Endothelial cell of umbilical vein (primary cell): ENCODE data around the gene GNAI1. TPM values are rescaled to one million over a fixed set of nuclear protein-coding genes. Genes with fewer than 3 reads are reported as not detected.

Experiments used
- BruUV-seq: library from RNA; stranded (reverse); fragments of 400-500 nt; replicated peaks from 2 replicates; lab custom pipeline; 2021; lab: Mats Ljungman, UMichigan
- CTCF ChIA-PET: fragments of 300-600, 350-600 bp; sonication (Branson Sonifier 250); formaldehyde crosslinking; loops from one replicate; lab custom pipeline; 2021; ENCODE audit warnings: antibody characterized with exemption, inconsistent platforms; lab: Charles Lee
- POLR2A ChIA-PET: fragments of 300-600, 350-600 bp; sonication (Branson Sonifier 250); formaldehyde crosslinking; loops from one replicate; lab custom pipeline; 2021; ENCODE audit warnings: antibody characterized with exemption, inconsistent platforms; lab: Charles Lee
- DNase-seq: peaks from one replicate; pipeline ENCODE4 v3.0.0-alpha.2; 2011; ENCODE audit warnings: low read depth, low spot score
- FAIRE-seq: peaks from 2 replicates; lab custom pipeline; 2011; peaks lifted over from hg19 to GRCh38; lab: Jason Lieb, UNC
- H2AFZ ChIP-seq: 2 replicates; pipeline ENCODE4 v1.6.0; 2012; ENCODE audit warnings: low read depth, low read length, control low read depth, inconsistent platforms
- H3K27ac ChIP-seq: 2 replicates; pipeline ENCODE4 v1.5.1; 2011; ENCODE audit warnings: low read depth, mild to moderate bottlenecking, control low read depth, low read length, moderate library complexity; ENCODE audit not compliant: insufficient read depth
- H3K27me3 ChIP-seq, 2 experiments: 2 replicates each; pipeline versions ENCODE4 v1.6.0 to v1.6.1; 2011; ENCODE audit warnings: low read length in 2 of 2, mixed read lengths in 1 of 2; ENCODE audit not compliant: control insufficient read depth in 2 of 2, insufficient read depth in 2 of 2
- H3K36me3 ChIP-seq, 2 experiments: 2 replicates in 1 of 2; 3 replicates in 1 of 2; pipeline ENCODE4 v1.5.1; 2011; ENCODE audit warnings: low read length in 2 of 2, mild to moderate bottlenecking in 1 of 2, moderate library complexity in 1 of 2; ENCODE audit not compliant: control insufficient read depth in 2 of 2, insufficient read depth in 2 of 2; ENCODE audit errors: extremely low read depth in 1 of 2
- H3K4me1 ChIP-seq: 3 replicates; pipeline ENCODE4 v1.5.1; 2011; ENCODE audit warnings: mild to moderate bottlenecking, low read length; ENCODE audit not compliant: control insufficient read depth, insufficient read depth; ENCODE audit errors: extremely low read depth
- H3K4me2 ChIP-seq: 2 replicates; pipeline ENCODE4 v1.6.1; 2011; ENCODE audit warnings: low read length, control low read depth, mixed read lengths; ENCODE audit not compliant: insufficient read depth
- H3K4me3 ChIP-seq, 3 experiments: fragments of 200-600 bp in 1 of 3; sonication (generic), shearing (Covaris generic) in 1 of 3; replicated peaks in 1 of 3; 2 replicates each; pipeline ENCODE4 v1.5.1; 2011 to 2016; ENCODE audit warnings: control low read depth in 3 of 3, low read length in 3 of 3, mild to moderate bottlenecking in 2 of 3, inconsistent platforms in 1 of 3, low read depth in 1 of 3, moderate library complexity in 1 of 3; ENCODE audit not compliant: insufficient read depth in 1 of 3
- H3K79me2 ChIP-seq: 2 replicates; pipeline ENCODE4 v1.6.0; 2012; ENCODE audit warnings: low read length, inconsistent platforms; ENCODE audit not compliant: control insufficient read depth, insufficient read depth
- H3K9ac ChIP-seq: replicated peaks from 2 replicates; pipeline ENCODE3; 2011; ENCODE audit warnings: low read length, control low read depth; ENCODE audit not compliant: insufficient read depth; ENCODE audit errors: extremely low read depth
- H3K9me1 ChIP-seq: replicated peaks from 3 replicates; pipeline ENCODE4 v1.6.0; 2011; ENCODE audit warnings: mild to moderate bottlenecking, low read length; ENCODE audit not compliant: control insufficient read depth, insufficient read depth; ENCODE audit errors: extremely low read depth
- H3K9me3 ChIP-seq: replicated peaks from 2 replicates; pipeline ENCODE4 v1.5.1; 2012; ENCODE audit warnings: low read length, inconsistent platforms; ENCODE audit not compliant: control insufficient read depth, insufficient read depth
- H4K20me1 ChIP-seq: replicated peaks from 2 replicates; pipeline ENCODE3; 2011; ENCODE audit warnings: mild to moderate bottlenecking, low read length; ENCODE audit not compliant: control insufficient read depth, insufficient read depth; ENCODE audit errors: extremely low read depth
- CTCF ChIP-seq, 2 donors: IDR thresholded peaks; 1 replicate in 1 of 2; 2 replicates in 1 of 2; pipeline ENCODE4 v1.5.1; 2011; ENCODE audit warnings: low read length in 2 of 2, mild to moderate bottlenecking in 2 of 2, moderate library complexity in 2 of 2, control low read depth in 1 of 2, inconsistent platforms in 1 of 2, low read depth in 1 of 2; ENCODE audit not compliant: insufficient read depth in 1 of 2; ENCODE audit errors: extremely low read depth in 1 of 2
- EZH2 ChIP-seq: IDR thresholded peaks from 2 replicates; pipeline ENCODE4 v1.6.1; 2012; ENCODE audit warnings: borderline replicate concordance, low read depth, mild to moderate bottlenecking, moderate library complexity, low read length, inconsistent platforms; ENCODE audit not compliant: severe bottlenecking
- FOS ChIP-seq: IDR thresholded peaks from 2 replicates; pipeline ENCODE4 v1.6.1; 2011; ENCODE audit warnings: mild to moderate bottlenecking, low read length, moderate library complexity, borderline replicate concordance; ENCODE audit not compliant: insufficient read depth
- GATA2 ChIP-seq: IDR thresholded peaks from 2 replicates; pipeline ENCODE4 v1.7.0; 2011; ENCODE audit warnings: low read depth, mild to moderate bottlenecking, moderate library complexity, mixed read lengths, low read length; ENCODE audit not compliant: insufficient read length, insufficient read depth
- JUN ChIP-seq: IDR thresholded peaks from 2 replicates; pipeline ENCODE4 v1.6.1; 2011; ENCODE audit warnings: borderline replicate concordance, low read depth; ENCODE audit not compliant: insufficient read length, insufficient read depth
- MAX ChIP-seq: IDR thresholded peaks from 2 replicates; pipeline ENCODE4 v1.6.1; 2011; ENCODE audit not compliant: insufficient read depth, insufficient read length
- MYC ChIP-seq: IDR thresholded peaks from one replicate; pipeline ENCODE4 v1.6.1; 2011; ENCODE audit warnings: mild to moderate bottlenecking, low read depth, low read length
- POLR2A ChIP-seq: IDR thresholded peaks from 2 replicates; pipeline ENCODE4 v1.6.1; 2012; ENCODE audit warnings: low read depth, mild to moderate bottlenecking, control low read depth, low read length
- POLR2AphosphoS5 ChIP-seq: IDR thresholded peaks from 2 replicates; pipeline ENCODE4 v1.6.1; 2012; ENCODE audit warnings: low read depth, mild to moderate bottlenecking, control low read depth, low read length, moderate library complexity; ENCODE audit not compliant: insufficient read depth
- dilution Hi-C: fragments of 300-500 bp; cut with MboI; formaldehyde crosslinking; loops from one replicate; pipeline ENCODE4 v1.15.0; 2019; ENCODE audit warnings: low sequenced_read_pairs; ENCODE audit not compliant: extremely low pct_ligation_motif_present
- intact Hi-C: fragments of 100-400 bp; cut with micrococcal nuclease; formaldehyde crosslinking; loops from one replicate; pipeline ENCODE4 v1.10.0; 2022
- polyA plus RNA-seq, 4 experiments: library from polyadenylated mRNA; depleted of rRNA in 3 of 4; stranded (reverse) in 3 of 4; unstranded in 1 of 4; fragments of >200 nt; gene quantifications; 2 replicates each; pipeline versions ENCODE4 v1.2.1 to v1.2.3, GENCODE V29; 2011 to 2012; ENCODE audit warnings: missing spikeins in 1 of 4
- total RNA-seq: library from RNA; stranded (reverse); gene quantifications from 2 replicates; pipeline ENCODE4 v1.2.3, GENCODE V29; 2021

Gene GNAI1
- total and polyA plus RNA-seq, 2 donors (not counting 3 experiments of a cell fraction or from before 2014, with no cell fraction given) = 7.5 to 15.0 TPM

DNA sequence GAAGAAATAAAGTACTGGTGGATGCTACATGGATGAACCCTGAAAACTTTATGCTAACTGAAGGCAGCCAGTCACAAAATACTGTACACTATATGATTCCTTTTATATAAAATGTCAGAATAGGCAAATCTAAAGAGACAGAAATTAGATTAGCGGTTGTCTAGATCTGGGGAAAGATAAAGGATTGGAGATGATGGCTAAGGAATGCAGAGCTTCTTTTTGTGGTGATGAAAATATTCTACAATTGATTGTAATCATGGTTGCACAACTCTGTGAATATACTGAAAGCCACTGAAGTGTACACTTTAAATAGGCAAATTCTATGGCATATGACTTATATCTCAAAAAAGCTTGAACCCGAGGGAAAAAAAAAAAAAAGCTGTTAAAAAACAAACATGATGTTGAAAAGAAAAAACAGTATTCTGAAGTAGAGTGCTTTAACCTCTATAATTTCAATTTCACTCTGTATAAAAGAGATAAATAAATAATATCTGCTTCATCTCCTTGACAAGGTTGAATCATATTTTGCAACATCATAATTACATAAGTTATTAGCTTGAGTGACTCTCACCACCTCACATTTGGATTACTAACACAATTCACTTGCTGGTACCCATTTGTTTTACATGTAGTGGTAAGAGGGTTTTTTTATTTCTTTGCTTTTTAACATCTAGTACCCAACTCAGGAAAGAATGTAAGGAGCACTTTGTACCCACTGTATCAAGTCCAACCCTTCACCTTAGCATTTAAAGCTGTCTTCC, 2.8 kb upstream of the GNAI1 start:
- H3K4me2 ChIP-seq = no peak overlapping the region
- FAIRE-seq (no peak), DNase-seq (no peak)
- TF ChIP-seq CTCF (IDR thresholded peaks at IDR 0.05; ENCODE audit: extremely low read depth in 1 of 2, insufficient read depth in 1 of 2, low read depth in 1 of 2, low read length in 2 of 2) = no peak
- ChIA-PET CTCF (interaction anchor here (1.0 to 2.1 kb wide), 5 partner anchors 25 to 527 kb away, joined by 3 to 7 read pairs (median 6); no protein-coding TSS in a partner anchor), POLR2A (no interaction called here)
- H4K20me1 ChIP-seq = no peaks in the 10 kb centered on the region
- H2AFZ ChIP-seq = no peak overlapping the region
- no peak overlapping the region for H3K9ac ChIP-seq
- intact Hi-C loops (no loop called here), dilution Hi-C loops (no loop called here)
- peaks cover 11% of the 10 kb centered on the region for H3K79me2 ChIP-seq
- no peak overlapping the region for H3K4me3 ChIP-seq
- no peaks in the 10 kb centered on the region for H3K9me3 ChIP-seq
- peaks cover 0 to 1% of the 10 kb centered on the region in 2 experiments for H3K27me3 ChIP-seq
- H3K27ac ChIP-seq = no peak overlapping the region
- H3K4me1 ChIP-seq = peaks cover 9% of the 10 kb centered on the region
- no peaks in the 10 kb centered on the region for H3K9me1 ChIP-seq
- no TSS peak for BruUV-seq
- H3K36me3 ChIP-seq = no peaks in the 10 kb centered on the region

DNA sequence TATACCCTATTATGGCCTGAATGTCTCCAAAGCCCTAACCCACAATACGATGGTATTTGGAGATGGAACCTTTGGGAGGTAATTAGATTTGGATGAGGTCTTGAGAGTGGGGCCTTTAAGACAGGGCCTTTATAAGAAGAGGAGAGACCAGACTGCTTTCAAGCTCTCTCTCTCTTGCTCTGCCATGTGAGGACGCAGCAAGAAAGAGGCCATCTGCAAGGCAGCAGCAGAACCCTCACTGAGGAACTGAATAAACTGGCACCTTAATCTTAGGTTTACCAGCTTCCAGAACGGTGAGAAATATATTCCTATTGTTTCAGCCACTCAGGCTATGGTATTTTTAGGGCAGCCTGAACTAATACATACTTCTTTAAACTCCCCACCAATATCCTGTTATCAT, 2.0 kb upstream of the GNAI1 start:
- no peaks in the 10 kb centered on the region for H3K9me1 ChIP-seq
- no peak overlapping the region for H3K4me3 ChIP-seq
- H3K27me3 ChIP-seq = peaks cover 0 to 1% of the 10 kb centered on the region in 2 experiments
- no peak overlapping the region for H3K9ac ChIP-seq
- FAIRE-seq = no peak
- dilution Hi-C loops (no loop called here), intact Hi-C loops (no loop called here)
- H3K27ac ChIP-seq = no peak overlapping the region
- peaks cover 10% of the 10 kb centered on the region for H3K4me1 ChIP-seq
- no peak overlapping the region for H2AFZ ChIP-seq
- ChIA-PET CTCF (interaction anchor here (1.5 to 4.0 kb wide), 5 partner anchors 26 to 260 kb away, joined by 5 to 14 read pairs (median 6); no protein-coding TSS in a partner anchor), POLR2A (no interaction called here)
- H3K36me3 ChIP-seq = no peaks in the 10 kb centered on the region
- no peaks in the 10 kb centered on the region for H4K20me1 ChIP-seq
- BruUV-seq = no TSS peak
- DNase-seq = no peak
- H3K4me2 ChIP-seq = no peak overlapping the region
- TF ChIP-seq MAX (no peak), EZH2 (no peak), GATA2 (no peak), FOS (no peak), CTCF (IDR thresholded peaks at IDR 0.05; ENCODE audit: extremely low read depth in 1 of 2, insufficient read depth in 1 of 2, low read depth in 1 of 2, low read length in 2 of 2) (no peak), POLR2A (no peak), JUN (no peak), MYC (no peak), POLR2AphosphoS5 (no peak)
- H3K9me3 ChIP-seq = no peaks in the 10 kb centered on the region
- H3K79me2 ChIP-seq = peaks cover 13% of the 10 kb centered on the region
